SK-N-SH treated with all-trans-retinoic acid at 6 μM for 48 hours (cell line): ENCODE data around the gene INMT.

Experiments used
- ATAC-seq: fragments of 200-7000 bp; cut with Tn5 transposase; 3 replicates; pipeline ENCODE4 v1.9.1; 2020; ENCODE audit warnings: mild to moderate bottlenecking, moderate library complexity
- ARNTL ChIP-seq: fragments of 450-650 bp; formaldehyde crosslinking; IDR thresholded peaks from 2 replicates; pipeline ENCODE4 v1.5.0; 2020; ENCODE audit warnings: low read depth, mild to moderate bottlenecking, moderate library complexity, borderline replicate concordance
- BACH2 ChIP-seq: fragments of 250-450 bp; sonication (Bioruptor Pico); IDR thresholded peaks from 2 replicates; pipeline ENCODE4 v1.9.0; 2021; ENCODE audit warnings: mild to moderate bottlenecking, borderline replicate concordance
- CREB5 ChIP-seq: fragments of 250-450 bp; sonication (Bioruptor Pico); IDR thresholded peaks from 2 replicates; pipeline ENCODE4 v1.5.1; 2020; ENCODE audit warnings: low read depth, mild to moderate bottlenecking, moderate library complexity
- CSDC2 ChIP-seq: fragments of 250-450 bp; sonication (Bioruptor Pico); IDR thresholded peaks from 2 replicates; pipeline ENCODE4 v1.5.0; 2020; ENCODE audit warnings: mild to moderate bottlenecking, moderate library complexity
- ESRRG ChIP-seq: fragments of 250-450 bp; sonication (Bioruptor Pico); IDR thresholded peaks from 2 replicates; pipeline ENCODE4 v1.6.1; 2021; ENCODE audit warnings: mild to moderate bottlenecking
- GLIS3 ChIP-seq: fragments of 250-450 bp; sonication (Bioruptor Pico); IDR thresholded peaks from 2 replicates; pipeline ENCODE4 v1.5.0; 2020; ENCODE audit warnings: mild to moderate bottlenecking, moderate library complexity
- ISL1 ChIP-seq: fragments of 250-450 bp; sonication (Bioruptor Pico); IDR thresholded peaks from 2 replicates; pipeline ENCODE4 v2.1.2; 2022; ENCODE audit warnings: mild to moderate bottlenecking, moderate library complexity
- OSR1 ChIP-seq: fragments of 250-450 bp; sonication (Bioruptor Pico); IDR thresholded peaks from 2 replicates; pipeline ENCODE4 v1.8.0; 2022; ENCODE audit warnings: moderate library complexity, mild to moderate bottlenecking, inconsistent platforms
- PATZ1 ChIP-seq: fragments of 250-450 bp; sonication (Bioruptor Pico); IDR thresholded peaks from 2 replicates; pipeline ENCODE4 v1.8.0; 2020; ENCODE audit warnings: mild to moderate bottlenecking, moderate library complexity, borderline replicate concordance
- PPARA ChIP-seq: fragments of 250-450 bp; sonication (Bioruptor Pico); IDR thresholded peaks from 2 replicates; pipeline ENCODE4 v1.5.0; 2020; ENCODE audit warnings: mild to moderate bottlenecking, borderline replicate concordance
- RARB ChIP-seq: fragments of 250-450 bp; sonication (Bioruptor Pico); IDR thresholded peaks from 2 replicates; pipeline ENCODE4 v1.8.0; 2021; ENCODE audit warnings: mild to moderate bottlenecking, moderate library complexity
- SNAI2 ChIP-seq: fragments of 250-450 bp; sonication (Bioruptor Pico); IDR thresholded peaks from 2 replicates; pipeline ENCODE4 v1.5.0; 2020; ENCODE audit warnings: mild to moderate bottlenecking, moderate library complexity
- TCF4 ChIP-seq: fragments of 250-450 bp; sonication (Bioruptor Pico); IDR thresholded peaks from 2 replicates; pipeline ENCODE4 v1.8.0; 2021; ENCODE audit warnings: mild to moderate bottlenecking, moderate library complexity, borderline replicate concordance
- TOX ChIP-seq: fragments of 250-450 bp; sonication (Bioruptor Pico); IDR thresholded peaks from 2 replicates; pipeline ENCODE4 v1.8.0; 2021; ENCODE audit warnings: mild to moderate bottlenecking, moderate library complexity, borderline replicate concordance
- ZC3H10 ChIP-seq: fragments of 250-450 bp; sonication (Bioruptor Pico); IDR thresholded peaks from 2 replicates; pipeline ENCODE4 v1.5.1; 2021; ENCODE audit warnings: mild to moderate bottlenecking, moderate library complexity
- ZFP3 ChIP-seq: fragments of 250-450 bp; sonication (Bioruptor Pico); IDR thresholded peaks from 2 replicates; pipeline ENCODE4 v1.5.0; 2020; ENCODE audit warnings: mild to moderate bottlenecking, moderate library complexity
- ZNF565 ChIP-seq: fragments of 450-650 bp; formaldehyde crosslinking; conservative IDR thresholded peaks from 2 replicates; pipeline ENCODE4 v1.5.0; 2020; ENCODE audit warnings: low read depth, mild to moderate bottlenecking, moderate library complexity
- ZNF70 ChIP-seq: fragments of 450-650 bp; formaldehyde crosslinking; IDR thresholded peaks from 2 replicates; pipeline ENCODE4 v1.5.0; 2020; ENCODE audit warnings: mild to moderate bottlenecking, moderate library complexity
- TF ChIP-seq, protein P1 (sequence below): fragments of 250-450 bp; sonication (Bioruptor Pico); IDR thresholded peaks from 2 replicates; pipeline ENCODE4 v1.8.0; 2021; ENCODE audit warnings: low read depth, mild to moderate bottlenecking, moderate library complexity, borderline replicate concordance
- TF ChIP-seq, protein P2 (sequence below): fragments of 250-450 bp; sonication (Bioruptor Pico); IDR thresholded peaks from 2 replicates; pipeline ENCODE4 v1.5.0; 2020; ENCODE audit warnings: mild to moderate bottlenecking, moderate library complexity

Gene INMT

GRCh38 chr7:30771174-30771879 is 19.4 kb downstream of the INMT start, which contains the start of gene MINDY4:
MINDY4 (plus strand) TSS chr7:30771417; CDS start chr7:30771494, 77 bp downstream.
- ATAC-seq: peak; percentile 97
- TF ChIP-seq ZNF70 (CRISPR knock-in tag) (no peak), GLIS3 (CRISPR knock-in tag) (no peak), ESRRG (CRISPR knock-in tag) (0 out of 2 replicates have a peak, but pooled peaks have one; percentile 34)

DNA sequence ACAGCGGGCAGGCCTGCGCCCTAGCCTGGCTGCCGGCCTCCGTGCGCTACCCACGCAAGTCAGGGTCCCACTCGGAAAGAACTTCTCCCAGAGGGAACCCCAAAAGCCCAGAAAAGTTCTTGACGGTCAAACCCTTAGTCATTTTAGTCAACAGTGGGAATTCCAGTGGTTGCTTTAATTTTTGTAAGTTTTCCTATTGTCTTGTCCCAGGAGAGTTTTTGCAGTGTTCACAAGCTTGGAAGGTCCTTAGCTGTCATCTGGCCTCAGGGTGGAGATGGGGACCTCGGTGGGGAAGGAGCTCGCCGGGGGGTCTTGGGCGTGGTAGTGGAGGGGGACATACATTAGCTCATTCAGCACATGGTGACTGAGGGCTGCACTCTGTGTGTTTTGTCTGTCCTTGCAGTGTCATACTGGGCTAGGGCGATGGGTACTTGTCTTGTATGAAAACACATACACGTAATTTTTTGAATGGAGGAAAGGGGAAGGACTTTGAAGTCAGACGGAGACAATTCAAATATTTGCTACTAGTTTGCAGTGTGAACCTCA is 20.0 kb downstream of the INMT start:
- TF ChIP-seq GLIS3 (CRISPR knock-in tag) (no peak), ARNTL (CRISPR knock-in tag) (no peak), CSDC2 (no peak), OSR1 (CRISPR knock-in tag) (no peak), ZNF70 (CRISPR knock-in tag) (no peak), RARB (no peak), ZNF565 (CRISPR knock-in tag) (no peak), ESRRG (CRISPR knock-in tag) (no peak), TCF4 (CRISPR knock-in tag) (no peak), ZC3H10 (CRISPR knock-in tag) (no peak)
- TF ChIP-seq, protein P1, sequence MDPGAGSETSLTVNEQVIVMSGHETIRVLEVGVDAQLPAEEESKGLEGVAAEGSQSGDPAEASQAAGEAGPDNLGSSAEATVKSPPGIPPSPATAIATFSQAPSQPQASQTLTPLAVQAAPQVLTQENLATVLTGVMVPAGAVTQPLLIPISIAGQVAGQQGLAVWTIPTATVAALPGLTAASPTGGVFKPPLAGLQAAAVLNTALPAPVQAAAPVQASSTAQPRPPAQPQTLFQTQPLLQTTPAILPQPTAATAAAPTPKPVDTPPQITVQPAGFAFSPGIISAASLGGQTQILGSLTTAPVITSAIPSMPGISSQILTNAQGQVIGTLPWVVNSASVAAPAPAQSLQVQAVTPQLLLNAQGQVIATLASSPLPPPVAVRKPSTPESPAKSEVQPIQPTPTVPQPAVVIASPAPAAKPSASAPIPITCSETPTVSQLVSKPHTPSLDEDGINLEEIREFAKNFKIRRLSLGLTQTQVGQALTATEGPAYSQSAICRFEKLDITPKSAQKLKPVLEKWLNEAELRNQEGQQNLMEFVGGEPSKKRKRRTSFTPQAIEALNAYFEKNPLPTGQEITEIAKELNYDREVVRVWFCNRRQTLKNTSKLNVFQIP (CRISPR knock-in tag): no peak
- ATAC-seq: peak; percentile 27

DNA sequence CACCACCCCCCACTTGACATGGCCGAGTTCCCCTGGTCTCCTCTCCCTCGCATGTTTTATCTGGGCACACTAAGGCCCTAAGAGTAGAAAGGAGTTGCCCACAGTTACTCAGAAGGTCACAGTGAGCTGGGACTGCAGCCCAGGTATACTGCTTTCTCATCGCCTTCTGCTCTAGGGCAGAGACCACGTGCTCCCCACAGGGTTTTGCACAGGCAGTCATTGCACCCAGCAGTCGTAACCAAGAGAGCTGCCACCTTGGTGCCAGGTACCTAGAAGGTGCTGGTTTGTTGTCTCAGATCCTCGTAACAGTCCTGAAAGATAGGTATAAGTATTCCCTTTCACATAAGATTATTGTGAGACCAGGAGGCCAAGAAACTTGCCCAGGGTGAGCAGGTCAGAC is 21.0 kb downstream of the INMT start:
- ATAC-seq: no peak

DNA sequence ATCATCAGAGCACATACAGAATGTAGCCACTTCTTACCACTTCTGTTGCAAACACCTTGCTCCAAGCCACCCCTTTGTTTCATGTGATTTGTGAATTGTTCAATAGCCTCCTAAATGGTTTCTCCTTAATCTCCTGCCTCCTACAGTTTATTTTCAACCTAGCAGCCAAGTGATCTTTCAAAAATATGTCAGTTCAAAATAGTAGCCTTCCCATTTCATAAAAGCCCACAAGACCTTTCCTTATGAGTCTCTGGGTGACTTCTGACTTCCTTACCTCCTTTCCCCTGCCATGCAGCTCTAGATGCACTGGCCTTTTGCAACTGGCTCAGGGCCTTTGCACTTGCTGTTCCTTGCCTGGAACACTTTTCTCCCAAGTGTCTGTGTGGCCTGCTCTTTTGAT is 24.1 kb downstream of the INMT start:
- ATAC-seq: no peak
- no peak for TF ChIP-seq CREB5
- TF ChIP-seq, protein P2, sequence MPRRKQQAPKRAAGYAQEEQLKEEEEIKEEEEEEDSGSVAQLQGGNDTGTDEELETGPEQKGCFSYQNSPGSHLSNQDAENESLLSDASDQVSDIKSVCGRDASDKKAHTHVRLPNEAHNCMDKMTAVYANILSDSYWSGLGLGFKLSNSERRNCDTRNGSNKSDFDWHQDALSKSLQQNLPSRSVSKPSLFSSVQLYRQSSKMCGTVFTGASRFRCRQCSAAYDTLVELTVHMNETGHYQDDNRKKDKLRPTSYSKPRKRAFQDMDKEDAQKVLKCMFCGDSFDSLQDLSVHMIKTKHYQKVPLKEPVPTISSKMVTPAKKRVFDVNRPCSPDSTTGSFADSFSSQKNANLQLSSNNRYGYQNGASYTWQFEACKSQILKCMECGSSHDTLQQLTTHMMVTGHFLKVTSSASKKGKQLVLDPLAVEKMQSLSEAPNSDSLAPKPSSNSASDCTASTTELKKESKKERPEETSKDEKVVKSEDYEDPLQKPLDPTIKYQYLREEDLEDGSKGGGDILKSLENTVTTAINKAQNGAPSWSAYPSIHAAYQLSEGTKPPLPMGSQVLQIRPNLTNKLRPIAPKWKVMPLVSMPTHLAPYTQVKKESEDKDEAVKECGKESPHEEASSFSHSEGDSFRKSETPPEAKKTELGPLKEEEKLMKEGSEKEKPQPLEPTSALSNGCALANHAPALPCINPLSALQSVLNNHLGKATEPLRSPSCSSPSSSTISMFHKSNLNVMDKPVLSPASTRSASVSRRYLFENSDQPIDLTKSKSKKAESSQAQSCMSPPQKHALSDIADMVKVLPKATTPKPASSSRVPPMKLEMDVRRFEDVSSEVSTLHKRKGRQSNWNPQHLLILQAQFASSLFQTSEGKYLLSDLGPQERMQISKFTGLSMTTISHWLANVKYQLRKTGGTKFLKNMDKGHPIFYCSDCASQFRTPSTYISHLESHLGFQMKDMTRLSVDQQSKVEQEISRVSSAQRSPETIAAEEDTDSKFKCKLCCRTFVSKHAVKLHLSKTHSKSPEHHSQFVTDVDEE (CRISPR knock-in tag): no peak
- TF ChIP-seq ARNTL (CRISPR knock-in tag): no peak
- TF ChIP-seq, protein P1 (CRISPR knock-in tag): no peak
- no peak for TF ChIP-seq TOX (CRISPR knock-in tag)
- no peak for TF ChIP-seq CSDC2
- no peak for TF ChIP-seq BACH2 (CRISPR knock-in tag)
- no peak for TF ChIP-seq PPARA (CRISPR knock-in tag)
- TF ChIP-seq ZC3H10 (CRISPR knock-in tag): no peak
- TF ChIP-seq PATZ1 (CRISPR knock-in tag): no peak
- TF ChIP-seq ZNF70 (CRISPR knock-in tag): no peak
- no peak for TF ChIP-seq SNAI2 (CRISPR knock-in tag)
- TF ChIP-seq ZNF565 (CRISPR knock-in tag): no peak
- TF ChIP-seq OSR1 (CRISPR knock-in tag): no peak
- TF ChIP-seq ESRRG (CRISPR knock-in tag): no peak

More for the DNA sequence above, 21.0 kb downstream of the INMT start:
- no peak for TF ChIP-seq ZC3H10 (CRISPR knock-in tag)
- TF ChIP-seq TOX (CRISPR knock-in tag): no peak
- no peak for TF ChIP-seq CREB5
- TF ChIP-seq GLIS3 (CRISPR knock-in tag): no peak
- TF ChIP-seq ISL1 (CRISPR knock-in tag): no peak
- no peak for TF ChIP-seq ESRRG (CRISPR knock-in tag)
- no peak for TF ChIP-seq TCF4 (CRISPR knock-in tag)
- no peak for TF ChIP-seq CSDC2
- TF ChIP-seq ZFP3 (CRISPR knock-in tag): no peak
- TF ChIP-seq RARB: no peak
- no peak for TF ChIP-seq ARNTL (CRISPR knock-in tag)
- no peak for TF ChIP-seq ZNF565 (CRISPR knock-in tag)
- TF ChIP-seq ZNF70 (CRISPR knock-in tag): no peak
- TF ChIP-seq SNAI2 (CRISPR knock-in tag): no peak
